Left ventricle myocardium inferior (tissue), 1 donor: ENCODE results near the gene SLC48A1. TPM values are rescaled to one million over a fixed set of nuclear protein-coding genes. Genes with fewer than 3 reads are reported as not detected.

Experiments
- DNase-seq: peaks from one replicate; pipeline ENCODE4 v3.0.0-alpha.2; 2020
- H3K27ac ChIP-seq: fragments of 200-600 bp; replicated peaks from 2 replicates; pipeline ENCODE4 v1.8.0; 2021
- H3K27me3 ChIP-seq: fragments of 200-600 bp; 2 replicates; pipeline ENCODE4 v1.8.0; 2021; ENCODE audit warnings: low read depth
- H3K36me3 ChIP-seq: fragments of 200-600 bp; 2 replicates; pipeline ENCODE4 v1.8.0; 2021
- H3K4me1 ChIP-seq: fragments of 200-600 bp; 2 replicates; pipeline ENCODE4 v1.8.0; 2021
- H3K4me3 ChIP-seq: fragments of 200-600 bp; 2 replicates; pipeline ENCODE4 v1.8.0; 2021; ENCODE audit warnings: mild to moderate bottlenecking, moderate library complexity
- H3K9me3 ChIP-seq: fragments of 200-600 bp; replicated peaks from 2 replicates; pipeline ENCODE4 v1.8.0; 2021
- intact Hi-C: fragments of 100-400 bp; cut with micrococcal nuclease; formaldehyde crosslinking; loops from one replicate; pipeline ENCODE4 v1.11.0; 2022
- total RNA-seq: library from RNA; stranded (reverse); fragmentation: NEBNext Ultra II Directional; extraction: Animal tissue kit (Norgen Biotek cat#: 25700); gene quantifications from one replicate; pipeline ENCODE4 v1.2.1, GENCODE V29; 2021
- TF ChIP-seq, protein P1 (sequence below): fragments of 200-600 bp; IDR thresholded peaks from 2 replicates; pipeline ENCODE4 v1.8.0; 2021; ENCODE audit warnings: antibody characterized with exemption, mild to moderate bottlenecking, borderline replicate concordance
- donor health status: DM: no; HTN: yes; CAD: no; lungs with severe emphysema.

SLC48A1 gene
- total RNA-seq, 1 donor from 2014 or later = 25.3 TPM

DNA sequence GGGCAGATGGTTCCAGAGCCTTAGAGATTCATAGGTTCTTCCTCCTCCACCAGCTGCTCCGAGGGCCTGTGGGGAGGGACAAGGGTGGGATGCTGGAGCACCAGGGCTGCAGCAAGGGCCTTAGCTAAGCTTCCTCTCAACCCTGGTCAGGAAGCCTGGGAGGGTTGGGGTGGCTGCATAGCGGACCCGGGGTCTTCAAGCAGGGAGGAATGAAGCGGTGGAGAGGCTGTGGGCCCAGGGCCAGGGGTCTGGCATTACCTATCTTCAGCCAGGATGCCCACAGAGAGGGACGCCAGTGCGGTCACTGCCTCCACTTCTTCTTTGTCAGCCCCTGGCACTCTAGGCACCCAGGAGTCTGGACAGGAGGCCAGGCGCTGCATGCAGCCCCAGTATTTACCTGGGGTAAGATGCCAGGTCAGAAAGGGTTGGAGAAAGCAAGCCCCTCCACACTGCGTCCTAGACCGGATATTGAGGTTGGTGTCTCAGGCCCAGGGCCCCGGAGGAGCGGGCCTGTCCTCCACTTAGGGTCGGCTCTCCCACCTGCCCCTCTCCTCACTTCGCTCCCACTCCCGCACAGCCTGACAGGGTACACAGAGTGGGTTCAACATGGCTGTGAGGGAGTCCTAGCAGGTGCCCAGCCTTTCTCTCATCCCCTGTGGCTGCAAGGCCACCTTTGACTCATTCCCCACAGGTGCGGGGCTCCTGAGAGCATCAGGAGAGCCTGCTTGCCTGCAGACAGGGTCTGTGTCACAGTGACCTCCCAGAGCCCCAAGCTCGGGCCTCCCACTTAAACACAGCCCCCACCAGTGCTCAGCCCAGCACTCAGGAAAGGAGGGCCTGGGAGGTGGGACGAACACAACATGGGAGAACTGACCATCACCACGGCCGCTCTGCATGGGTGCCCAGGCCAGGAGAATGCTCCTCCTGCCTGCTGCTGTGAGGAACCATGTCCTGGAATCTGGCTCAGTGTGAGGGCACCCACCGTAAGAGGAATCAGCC lies 11.1 kb downstream of the SLC48A1 start:
- Histone ChIP-seq H3K9me3 (no peaks in the 10 kb centered on the region), H3K27me3 (no peaks in the 10 kb centered on the region), H3K36me3 (peaks cover 85% of the 10 kb centered on the region), H3K4me1 (peaks cover 30% of the 10 kb centered on the region), H3K27ac (peak overlapping the region; percentile 16), H3K4me3 (no peak overlapping the region)
- TF ChIP-seq, protein P1, sequence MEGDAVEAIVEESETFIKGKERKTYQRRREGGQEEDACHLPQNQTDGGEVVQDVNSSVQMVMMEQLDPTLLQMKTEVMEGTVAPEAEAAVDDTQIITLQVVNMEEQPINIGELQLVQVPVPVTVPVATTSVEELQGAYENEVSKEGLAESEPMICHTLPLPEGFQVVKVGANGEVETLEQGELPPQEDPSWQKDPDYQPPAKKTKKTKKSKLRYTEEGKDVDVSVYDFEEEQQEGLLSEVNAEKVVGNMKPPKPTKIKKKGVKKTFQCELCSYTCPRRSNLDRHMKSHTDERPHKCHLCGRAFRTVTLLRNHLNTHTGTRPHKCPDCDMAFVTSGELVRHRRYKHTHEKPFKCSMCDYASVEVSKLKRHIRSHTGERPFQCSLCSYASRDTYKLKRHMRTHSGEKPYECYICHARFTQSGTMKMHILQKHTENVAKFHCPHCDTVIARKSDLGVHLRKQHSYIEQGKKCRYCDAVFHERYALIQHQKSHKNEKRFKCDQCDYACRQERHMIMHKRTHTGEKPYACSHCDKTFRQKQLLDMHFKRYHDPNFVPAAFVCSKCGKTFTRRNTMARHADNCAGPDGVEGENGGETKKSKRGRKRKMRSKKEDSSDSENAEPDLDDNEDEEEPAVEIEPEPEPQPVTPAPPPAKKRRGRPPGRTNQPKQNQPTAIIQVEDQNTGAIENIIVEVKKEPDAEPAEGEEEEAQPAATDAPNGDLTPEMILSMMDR = no peak
- no peak for DNase-seq
- intact Hi-C loops = no loop called here

DNA sequence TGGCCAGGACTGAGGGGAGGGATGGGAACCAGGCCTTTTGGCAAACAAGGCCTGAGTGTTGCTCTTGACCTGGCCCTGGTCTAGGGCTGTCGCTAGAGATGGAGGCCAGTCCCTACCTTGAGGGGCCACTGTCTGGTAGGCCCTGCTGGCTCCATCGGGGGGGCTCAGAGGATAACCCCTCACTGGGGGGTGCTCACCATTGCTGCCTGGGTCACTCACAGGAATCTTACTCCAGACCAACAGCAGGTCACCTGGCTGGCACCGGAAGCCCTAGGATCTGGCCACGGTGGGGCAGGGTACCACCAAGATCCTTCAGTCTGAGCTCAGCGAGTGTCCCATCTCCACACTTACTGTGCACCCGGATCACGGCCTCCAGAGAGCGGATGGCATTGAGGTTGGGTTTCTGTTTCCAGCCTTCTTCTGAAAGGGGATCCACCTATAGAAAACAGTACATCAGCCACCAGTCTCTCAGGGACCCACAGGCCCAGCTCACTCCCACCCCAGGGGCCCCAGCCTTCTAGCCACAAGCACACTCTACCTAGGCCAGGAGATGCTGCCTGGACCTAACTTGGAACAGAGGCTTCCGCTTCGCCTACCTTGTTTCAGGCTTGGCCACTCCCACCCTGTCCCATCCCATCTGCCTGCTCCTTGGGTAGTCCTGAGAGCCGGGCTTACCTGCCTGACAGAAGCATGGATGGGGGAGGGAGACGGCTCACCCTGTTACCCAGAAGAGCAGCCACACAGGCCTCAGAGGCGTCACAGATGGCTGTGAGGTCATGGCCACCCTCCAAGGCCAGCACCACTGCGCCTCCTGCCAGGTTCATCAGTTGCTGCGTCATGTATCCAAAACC lies 12.2 kb downstream of the SLC48A1 start:
- Histone ChIP-seq H3K9me3 (no peaks in the 10 kb centered on the region), H3K27me3 (no peaks in the 10 kb centered on the region), H3K4me3 (no peak overlapping the region), H3K27ac (peak overlapping the region; percentile 38), H3K36me3 (peaks cover 96% of the 10 kb centered on the region), H3K4me1 (peaks cover 20% of the 10 kb centered on the region)
- TF ChIP-seq, protein P1 = no peak
- no peak for DNase-seq
- intact Hi-C loops = no loop called here

DNA sequence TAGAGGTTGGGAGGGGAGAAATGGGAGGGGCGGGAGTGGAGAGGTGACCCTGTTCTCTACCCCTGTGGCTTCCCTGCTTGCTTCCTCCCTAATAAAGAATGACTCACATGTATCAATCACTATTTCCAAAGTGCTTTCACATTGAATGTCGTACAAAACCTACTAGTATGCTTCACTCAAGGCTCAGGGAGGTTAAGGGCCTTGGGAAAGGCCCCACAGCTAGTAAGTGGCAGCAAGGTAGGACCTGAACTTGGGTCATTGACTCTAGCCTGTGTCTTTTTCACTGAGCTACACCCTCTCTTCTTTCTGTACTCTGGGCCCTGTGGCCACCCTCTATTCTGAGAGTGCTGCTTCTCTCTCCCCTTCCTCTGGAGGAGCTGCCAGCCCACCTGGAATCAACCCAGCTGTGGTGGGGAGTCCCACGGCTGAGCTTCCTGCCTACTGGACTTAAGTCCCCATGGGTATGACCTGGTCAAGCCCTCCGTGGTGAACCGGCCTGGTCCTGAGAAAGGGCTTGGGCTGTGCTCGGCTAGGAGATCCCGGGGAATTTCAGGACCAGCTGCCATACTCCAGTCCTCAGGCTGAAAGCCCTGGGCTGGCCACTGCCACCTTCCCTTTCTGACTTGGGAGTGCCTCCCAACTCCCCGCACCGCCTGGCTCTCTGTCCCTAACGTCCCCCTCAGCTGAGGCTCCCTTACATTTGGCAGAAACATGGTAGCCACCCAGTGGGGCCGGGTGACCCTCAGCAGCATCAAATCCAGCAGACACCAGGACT lies 13.0 kb downstream of the SLC48A1 start:
- intact Hi-C loops = no loop called here
- Histone ChIP-seq H3K27ac (peak overlapping the region; percentile 38), H3K4me1 (peaks cover 20% of the 10 kb centered on the region), H3K27me3 (no peaks in the 10 kb centered on the region), H3K9me3 (no peaks in the 10 kb centered on the region), H3K4me3 (no peak overlapping the region), H3K36me3 (peaks cover 100% of the 10 kb centered on the region)
- no peak for DNase-seq
- TF ChIP-seq, protein P1 = no peak

DNA sequence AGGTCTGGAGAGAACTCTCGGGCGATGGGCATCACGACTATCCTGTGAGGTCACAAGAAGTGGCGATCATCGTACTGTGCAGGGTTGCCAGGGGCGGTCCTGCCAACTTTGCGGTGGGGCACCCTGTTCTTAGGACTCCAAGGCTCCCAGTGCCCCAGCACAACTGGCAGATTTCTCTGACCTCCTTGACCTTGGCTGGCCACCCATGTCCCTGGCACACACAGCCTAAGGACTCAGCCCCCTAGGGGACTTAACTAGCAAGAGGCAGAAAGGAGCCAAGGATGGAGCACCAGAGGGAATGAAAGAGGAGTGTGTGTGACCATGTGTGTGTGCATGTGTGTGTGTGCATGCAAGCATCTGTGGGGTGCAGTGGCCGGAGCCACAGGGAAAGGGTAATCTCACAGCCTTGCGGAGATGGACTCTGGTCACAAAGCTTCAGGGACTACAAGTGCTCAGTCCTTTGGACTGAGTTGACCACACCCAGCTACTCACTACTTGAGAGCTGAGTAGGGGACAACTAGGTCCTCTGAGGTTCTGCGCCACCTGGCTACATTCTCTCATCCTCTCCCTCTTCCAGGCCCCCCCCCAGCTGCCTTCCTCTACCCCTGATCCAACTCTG lies 13.7 kb downstream of the SLC48A1 start:
- H3K36me3 ChIP-seq = peaks cover 100% of the 10 kb centered on the region

More for the DNA sequence above, 13.7 kb downstream of the SLC48A1 start:
- no peak overlapping the region for H3K4me3 ChIP-seq
- TF ChIP-seq, protein P1 = no peak
- H3K9me3 ChIP-seq = no peaks in the 10 kb centered on the region
- H3K27ac ChIP-seq = peak overlapping the region; percentile 38
- no peaks in the 10 kb centered on the region for H3K27me3 ChIP-seq
- DNase-seq = no peak
- intact Hi-C loops = no loop called here
- H3K4me1 ChIP-seq = peaks cover 20% of the 10 kb centered on the region
